HuH-7 (cell line): ENCODE measurements around the gene DDAH1.

Experiments
- DNase-seq: peaks from one replicate; pipeline ENCODE4 v3.0.0; 2011; ENCODE audit warnings: low spot score

DDAH1 gene

DNA sequence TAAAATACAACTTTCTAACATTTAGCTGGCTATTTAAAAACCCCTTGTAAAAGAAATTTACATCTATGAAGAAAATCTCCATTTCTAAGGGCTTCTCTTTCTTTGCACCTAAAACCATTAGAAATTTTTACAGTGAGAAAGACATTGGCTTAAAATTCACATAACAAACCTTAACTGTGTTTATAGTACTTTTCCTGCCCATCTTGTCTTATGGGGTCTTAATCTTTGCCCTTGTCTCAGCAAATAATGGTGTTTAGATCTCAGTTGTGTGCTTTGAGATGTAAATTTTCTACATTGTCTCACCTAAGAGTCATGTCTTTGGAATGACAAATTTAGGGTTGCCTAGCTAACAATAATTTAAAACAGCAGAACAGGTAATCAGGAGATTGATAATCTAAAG, 71.5 kb downstream of the DDAH1 start:
- no peak for DNase-seq

DNA sequence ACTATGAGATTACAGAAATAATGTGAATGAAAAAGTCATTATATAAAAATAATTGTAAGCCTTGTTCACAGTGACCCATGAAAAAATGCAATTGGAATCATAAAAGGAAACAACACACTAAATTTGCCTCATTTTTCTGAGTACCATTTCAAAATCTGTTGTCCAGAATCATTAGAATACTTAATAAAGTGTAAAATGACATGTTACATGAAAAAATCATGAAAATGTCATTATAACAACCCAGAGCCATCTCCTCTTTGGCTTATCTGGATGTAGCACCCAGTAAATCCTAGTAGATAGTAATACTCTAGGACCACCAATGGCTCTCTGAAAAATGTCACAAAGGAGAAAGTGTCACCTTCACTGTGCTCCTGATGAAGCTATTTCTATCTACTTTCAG, 76.5 kb downstream of the DDAH1 start:
- DNase-seq, result no peak

DNA sequence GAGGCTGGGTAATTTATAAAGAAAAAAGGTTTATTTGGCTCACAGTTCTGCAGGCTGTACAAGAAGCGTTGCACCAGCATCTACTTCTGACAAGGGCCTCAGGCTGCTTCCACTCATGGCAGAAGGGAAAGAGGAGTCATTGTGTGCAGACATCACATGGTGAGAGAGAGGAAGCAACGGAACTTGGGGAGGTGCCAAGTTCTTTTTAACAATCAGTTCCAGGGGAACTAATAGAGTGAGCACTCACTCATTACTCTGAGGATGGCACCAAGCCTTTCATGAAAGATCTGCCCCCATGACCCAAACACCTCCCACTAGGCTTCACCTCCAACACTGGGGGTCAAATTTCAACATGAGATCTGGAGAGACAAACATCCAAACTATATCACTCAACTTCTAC, 77.2 kb downstream of the DDAH1 start:
- no peak for DNase-seq

DNA sequence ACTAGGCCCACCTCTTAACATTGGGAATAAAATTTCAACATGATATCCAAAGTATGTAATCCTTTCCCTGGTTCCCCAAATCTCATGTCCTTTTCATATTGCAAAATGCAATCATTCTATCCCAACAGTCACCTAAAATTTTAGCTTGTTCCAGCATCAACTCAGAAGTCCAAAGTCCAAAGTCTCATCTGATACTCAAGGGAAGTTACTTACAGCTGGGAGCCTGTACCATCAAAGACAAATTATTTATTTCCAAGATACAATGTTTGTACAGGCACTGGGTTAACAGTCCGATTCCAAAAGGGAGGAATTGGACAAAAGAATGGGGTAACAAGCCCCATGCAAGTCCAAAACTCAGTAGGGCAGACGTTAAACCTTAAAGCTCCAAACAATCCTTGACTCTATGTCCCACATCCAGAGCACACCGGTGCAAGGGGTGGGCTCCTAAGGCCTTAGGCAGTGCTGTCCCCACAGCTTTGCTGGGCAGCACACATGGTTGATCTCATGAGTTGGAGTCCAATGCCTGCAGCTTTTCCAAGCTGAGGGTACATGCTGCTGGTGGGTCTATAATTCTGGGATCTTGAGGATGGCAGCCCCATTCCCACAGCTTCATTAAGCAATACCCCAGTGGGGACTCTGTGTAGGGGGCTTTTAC, 78.8 kb downstream of the DDAH1 start:
- DNase-seq, result no peak

DNA sequence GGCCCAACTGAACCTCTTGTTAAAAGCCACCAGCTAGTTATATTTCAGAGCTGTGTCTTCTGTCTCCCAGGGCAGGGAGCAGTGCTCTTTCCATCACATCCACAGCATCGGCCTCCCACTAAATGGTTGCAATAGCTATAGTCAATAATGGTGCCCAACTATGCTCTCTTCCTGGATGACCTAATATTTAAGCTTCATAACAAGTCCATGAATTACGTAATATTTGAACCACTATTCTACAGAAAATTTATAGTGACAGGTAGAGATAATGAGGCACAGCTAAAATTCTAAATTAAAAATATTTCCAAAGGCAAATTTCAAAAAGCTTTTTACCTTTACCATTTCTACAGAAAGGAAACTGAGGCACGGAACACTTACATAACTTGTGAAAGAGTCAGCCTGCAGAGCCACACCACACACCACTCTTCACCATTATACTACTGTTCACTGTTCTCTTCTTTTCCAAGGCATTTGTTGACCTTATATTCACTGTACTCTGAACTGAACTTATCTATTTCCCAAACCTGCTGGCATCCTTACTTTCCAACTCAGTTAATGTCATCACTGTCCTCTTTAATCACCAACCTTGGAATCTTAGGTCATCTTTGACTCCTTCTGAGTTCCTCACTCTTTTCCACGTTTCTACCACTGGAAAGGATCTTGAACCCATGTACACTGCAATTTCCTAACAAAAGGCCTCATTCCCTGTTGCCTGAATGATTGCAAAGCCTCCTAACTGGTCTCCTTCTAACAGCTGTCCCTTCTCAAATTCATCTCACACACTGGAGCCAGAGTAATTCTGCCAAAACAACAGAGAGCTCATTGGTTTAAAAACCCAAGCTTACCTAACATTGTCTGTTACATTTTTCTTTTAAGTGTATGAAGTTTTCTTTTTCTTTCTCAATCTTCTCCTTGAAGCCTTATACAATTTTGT, 85.5 kb downstream of the DDAH1 start:
- no peak for DNase-seq

DNA sequence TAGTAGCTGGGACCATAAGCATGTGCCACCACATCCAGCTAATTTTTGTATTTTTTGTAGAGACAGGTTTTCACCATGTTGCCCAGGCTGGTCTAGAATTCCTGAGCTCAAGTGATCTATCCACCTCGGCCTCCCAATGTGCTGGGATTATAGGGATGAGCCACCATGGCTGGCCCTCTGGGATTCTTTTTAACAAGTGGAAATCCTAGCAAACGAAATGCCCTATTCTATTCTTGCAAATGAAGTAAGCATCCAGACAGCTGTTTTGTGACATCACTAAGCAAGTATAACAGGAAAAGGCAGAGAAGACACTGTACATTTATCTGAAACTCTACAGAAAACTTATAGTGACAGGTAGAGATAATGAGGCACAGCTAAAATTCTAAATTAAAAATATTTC, 86.4 kb downstream of the DDAH1 start:
- DNase-seq, result no peak

DNA sequence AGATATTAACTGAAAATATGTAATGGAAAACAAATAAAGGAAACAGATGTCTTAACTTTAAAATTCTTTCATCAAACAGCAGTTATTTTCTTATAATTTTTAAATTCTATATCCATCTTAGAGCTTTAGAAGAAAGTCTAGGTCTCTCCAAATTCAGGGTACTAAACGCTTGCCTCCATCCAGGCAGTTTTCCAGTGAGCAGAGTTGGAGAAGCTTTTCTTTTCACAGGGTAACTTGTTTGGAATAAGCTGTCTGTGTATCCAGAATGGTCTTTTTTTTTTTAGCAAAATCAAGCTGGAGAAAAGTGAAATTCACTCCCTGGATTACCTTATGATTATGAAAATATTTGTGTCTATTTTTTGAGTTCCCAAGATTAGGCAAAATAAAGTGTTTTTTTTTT, 88.6 kb downstream of the DDAH1 start:
- DNase-seq, result no peak

DNA sequence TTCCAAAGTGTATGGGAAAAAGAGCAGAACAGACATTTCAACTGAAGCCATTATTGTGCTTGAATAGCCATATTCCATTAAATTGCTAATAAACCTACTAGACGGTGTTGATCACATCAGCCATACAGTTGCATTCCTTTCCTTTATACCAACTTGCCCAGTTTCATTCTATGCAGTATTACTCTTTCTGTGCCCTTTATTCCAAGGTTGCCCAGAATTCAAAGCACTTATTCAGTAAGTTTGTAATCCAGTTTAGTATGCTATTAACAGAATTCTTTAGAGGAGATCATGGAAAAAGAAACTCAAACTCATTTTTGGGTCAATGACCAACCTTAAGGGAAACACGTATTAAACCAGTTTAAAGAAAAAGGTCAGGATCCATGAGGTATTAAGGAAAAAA, 89.5 kb downstream of the DDAH1 start:
- DNase-seq, result no peak

DNA sequence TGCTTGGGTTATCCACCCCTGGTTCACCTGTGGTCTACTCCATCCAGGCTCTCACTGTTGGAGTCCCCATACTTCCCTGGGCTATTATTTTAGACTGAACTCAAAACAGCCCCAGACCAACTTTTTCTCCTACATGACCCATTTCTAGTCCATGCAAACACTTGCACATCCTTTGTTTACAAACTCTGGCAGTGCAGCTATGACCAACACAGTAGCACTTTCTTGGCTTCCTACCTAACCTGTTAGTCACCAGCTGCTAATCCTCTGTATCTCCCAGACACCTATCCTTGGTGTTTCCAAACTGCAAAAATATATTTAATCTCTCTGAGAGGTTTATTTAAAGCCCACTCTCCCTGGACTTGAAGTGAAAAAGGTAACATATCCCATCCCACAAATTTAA, 90.8 kb downstream of the DDAH1 start:
- DNase-seq, result no peak

DNA sequence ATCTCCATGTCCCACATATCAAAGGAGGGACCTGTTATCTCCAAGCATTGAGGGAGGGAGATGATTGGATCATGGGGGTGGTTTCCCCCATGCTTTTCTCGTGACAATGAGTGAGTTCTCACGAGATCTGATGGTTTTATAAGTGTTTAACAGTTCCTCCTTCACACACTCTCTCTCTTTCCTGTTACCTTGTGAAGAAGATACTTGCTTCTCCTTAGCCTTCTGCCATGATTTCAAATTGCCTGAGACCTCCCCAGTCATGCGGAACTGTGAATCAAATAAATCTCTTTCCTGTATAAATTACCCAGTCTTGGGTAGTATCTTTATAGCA, 91.6 kb downstream of the DDAH1 start:
- no peak for DNase-seq

DNA sequence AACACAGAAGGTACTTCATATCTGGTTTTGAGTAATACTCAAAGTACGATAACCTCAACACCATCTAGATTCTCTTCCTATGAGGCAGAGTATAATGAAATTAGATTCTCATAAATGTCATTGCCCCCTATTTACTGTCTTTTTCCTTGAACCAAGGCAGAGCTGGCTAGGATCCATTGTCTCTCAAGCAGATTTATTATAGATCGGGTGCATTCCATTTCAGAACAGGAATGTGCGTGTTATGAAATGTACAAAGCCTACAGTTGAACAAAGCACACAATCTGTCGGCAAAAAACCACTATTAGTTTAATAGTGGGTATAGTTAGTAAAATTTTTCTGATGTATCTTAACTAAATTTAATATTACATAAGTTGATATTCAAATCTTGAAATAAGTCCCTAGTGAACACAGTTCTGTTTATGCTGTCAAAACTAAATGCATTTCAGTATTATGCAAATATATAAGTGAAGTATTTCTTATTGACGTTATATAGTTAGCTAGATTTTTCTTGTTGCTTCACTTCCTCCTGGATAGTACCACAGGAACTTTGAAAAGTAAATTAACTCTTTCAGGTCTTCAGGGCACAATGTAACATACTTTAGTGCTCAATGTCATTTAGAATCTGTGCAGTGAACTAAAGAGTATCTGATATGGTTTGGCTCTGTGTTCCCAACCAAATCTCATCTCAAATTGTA, 92.1 kb downstream of the DDAH1 start:
- no peak for DNase-seq

DNA sequence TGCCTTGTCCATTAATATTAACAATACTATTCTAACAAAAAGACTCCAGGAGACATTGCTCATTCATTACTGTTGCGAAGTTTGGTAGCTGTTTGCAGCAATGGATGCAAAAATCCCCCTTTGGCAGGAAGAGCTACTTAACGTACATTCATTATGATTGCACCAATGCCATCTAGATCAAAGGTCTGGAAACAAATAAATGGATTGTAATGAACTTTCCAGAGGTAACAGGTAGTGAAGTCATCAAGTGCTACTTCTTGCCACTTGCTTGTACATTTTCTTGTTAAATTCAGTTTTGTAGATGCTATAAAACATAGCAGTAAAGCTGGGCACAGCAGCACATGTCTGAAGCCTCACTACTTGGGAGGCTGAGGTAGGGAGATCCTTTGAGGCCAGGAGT, 93.9 kb downstream of the DDAH1 start:
- DNase-seq, result no peak

DNA sequence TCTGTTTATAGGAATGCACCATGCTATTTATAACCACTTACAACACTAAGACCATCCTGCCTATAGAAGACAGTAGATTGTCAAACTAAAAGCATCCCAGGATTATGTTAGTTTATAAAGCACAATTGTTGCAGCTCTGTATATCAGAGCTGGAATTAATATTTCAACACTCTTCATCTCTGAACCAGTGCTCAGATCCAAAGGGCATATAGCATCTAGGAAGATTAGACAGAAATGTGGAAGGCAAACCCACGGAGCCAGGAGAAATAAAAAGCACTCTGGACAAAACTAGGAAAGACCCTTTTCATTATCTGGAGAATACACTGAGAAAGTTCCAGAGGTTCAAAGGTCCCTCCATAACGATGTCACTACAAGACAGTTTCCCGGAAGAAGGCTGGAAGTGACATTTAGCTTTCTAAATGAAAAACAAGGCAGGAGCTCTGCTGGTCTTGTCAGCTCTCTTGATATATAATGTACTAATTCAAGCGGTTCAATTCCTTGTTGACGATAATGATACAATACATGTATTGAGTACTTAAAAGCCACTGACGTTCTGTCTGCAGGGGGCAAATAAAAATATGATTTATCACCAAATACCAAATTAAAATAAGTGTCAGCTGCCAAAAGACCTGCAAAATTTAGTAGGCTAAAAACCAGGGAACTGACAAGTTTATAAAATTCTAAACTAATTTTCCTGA, 96.7 kb downstream of the DDAH1 start:
- no peak for DNase-seq

DNA sequence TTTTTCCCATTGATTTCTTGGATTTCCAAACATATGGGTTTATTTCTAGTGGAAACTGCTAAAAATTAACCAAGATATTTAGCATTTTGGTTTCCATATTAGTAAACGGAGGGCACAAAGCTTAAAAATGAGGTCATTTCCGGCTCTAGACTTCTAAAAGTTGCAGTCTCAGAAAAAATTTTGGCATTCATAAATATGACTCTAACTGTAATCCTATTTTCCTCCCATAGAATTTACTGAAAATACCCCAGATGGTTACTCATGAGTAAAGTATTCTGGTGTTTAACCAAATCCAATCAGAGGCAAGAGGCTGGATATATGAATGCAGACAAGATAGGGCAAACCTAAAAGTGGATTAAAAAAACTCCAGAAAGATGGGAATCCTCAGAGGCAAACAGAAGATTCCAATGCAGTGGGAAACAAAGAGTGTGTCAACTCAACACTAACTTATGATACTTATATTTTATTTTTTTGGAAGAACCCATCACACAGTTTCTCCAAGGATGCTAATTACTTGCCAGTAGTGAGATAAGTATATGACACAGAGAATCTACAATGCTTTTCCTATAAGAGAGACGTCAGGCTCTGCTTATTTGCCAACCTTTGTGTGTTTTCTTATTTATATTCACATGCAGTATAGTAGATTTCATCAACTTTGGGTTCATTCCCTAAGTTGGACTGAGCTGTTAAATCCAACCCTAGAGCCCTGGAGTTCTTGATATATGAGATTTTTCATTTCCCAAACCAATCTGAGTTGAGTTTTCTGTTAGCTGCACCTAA, 98.4 kb downstream of the DDAH1 start:
- DNase-seq, result no peak

DNA sequence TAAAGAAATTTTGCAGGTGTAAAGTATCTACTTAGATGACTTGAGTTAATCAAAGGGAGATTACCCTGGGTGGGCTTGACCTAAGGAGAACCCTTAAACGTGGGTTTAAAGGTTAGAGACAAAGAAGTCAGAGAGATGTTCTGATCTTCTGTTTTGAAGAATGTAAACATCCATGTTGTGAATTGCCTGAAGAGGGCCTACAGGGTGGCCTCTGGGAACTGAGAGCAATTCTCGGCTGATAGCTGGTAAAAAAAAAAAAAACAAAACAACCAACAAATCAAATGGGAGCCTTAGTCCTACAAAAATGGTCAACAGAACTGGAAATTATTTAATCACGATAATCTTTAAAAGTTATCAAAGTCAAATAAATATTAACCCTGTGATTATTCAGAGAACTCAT, 99.1 kb downstream of the DDAH1 start:
- no peak for DNase-seq

DNA sequence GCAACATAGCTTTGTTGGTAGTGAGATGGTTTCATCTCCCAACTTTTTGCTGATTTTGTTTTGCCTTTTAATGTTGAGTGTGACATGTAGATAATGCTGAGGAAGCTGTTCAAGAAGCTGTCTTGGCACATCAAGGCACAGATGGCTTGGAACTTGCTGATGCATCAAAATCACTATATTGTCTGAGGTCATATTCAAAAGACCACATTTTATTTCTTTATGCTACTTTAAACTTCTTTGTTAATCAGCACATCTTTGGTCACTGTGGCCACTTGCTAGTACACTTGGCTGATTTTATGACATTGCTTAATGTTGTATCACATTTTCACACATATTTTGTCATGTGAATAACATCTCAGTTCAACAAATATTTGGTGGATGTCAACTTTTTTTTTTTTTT, 101.4 kb downstream of the DDAH1 start:
- DNase-seq, result no peak

DNA sequence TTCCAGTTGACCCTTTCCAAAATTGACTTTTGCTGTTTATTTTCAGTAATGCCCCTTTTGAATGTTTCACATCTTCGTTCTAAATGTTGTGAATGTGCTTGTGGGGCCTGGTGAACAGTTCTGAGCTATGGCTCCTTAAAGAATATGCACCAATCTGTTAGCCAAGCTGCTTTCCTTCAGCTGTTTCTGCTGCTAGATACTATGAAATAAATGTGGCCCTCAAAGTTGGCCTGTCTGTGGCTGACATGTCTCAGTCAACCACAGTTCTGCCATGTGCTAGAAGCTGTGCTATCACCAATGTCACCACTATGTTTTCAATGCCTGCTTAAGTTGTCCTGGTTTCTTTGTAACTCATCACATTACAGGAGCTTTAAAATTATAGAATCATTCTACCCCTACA, 101.9 kb downstream of the DDAH1 start:
- DNase-seq, result no peak

DNA sequence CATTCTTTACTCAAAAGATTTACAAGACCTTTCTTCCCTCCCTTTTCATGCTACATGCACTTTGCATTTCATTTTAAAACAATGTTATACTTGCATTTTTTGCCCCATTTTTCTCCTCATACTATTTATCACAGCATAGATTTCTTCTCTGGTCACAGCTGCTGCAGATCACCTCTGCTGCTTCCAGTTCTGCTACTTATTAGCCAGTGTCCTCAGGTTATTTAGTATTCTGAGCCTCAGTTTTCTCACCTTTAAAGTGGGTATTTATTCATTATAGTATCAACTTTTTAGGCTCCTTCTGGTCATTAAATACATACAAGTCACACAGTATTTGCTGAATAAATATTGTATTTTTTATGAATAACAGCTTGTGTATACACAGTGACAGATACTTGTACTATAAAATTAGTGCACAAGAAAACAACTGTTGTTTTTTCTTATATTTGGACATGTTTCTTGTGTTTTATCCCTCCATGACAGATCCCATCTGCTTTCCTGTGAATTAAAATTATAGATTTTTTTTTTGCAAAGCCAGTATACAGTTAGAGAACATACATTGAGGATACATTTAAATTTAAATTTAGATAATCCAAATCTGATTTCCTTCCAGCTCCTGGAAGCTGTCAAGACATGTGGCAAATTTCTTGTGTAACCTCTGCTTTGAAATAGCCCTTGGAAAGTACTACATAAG, 103.2 kb downstream of the DDAH1 start:
- DNase-seq, result no peak

DNA sequence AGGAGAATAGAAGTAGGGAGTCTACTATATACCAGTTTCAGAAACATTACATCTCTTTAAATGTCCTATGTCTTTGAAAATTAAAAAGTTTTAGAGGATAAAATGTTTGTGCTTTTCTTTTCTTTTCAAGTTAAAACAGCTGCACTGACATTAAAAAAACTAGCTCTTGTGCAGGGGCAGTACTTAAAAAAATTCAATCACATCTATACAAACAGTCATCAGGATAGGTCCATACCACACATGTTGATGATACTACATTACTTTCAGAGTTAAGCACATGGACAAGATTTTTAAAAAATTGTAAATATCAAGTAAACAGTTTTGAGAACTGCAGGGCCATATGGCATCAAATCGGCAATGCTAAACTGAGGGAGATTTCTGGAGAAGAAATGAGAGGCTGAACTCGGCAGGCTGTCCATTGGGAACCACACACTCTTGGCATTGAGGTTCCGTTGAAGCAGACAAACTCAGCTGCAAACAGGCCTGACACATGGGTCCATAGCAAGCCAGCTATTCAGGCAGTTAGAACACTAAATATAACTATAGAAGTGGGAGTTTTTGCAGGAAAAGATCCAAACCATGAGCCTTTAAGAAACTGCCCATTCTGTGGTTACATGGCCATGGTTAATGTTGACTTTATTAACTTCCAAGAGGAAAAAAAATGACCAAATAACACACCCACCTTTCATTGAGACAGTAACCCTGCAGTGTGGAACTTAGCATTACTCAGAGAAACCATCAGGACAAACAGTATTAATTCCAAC, 104.0 kb downstream of the DDAH1 start:
- DNase-seq, result no peak
